GM12878 (cell line): Measurements from ENCODE around the gene MAGI1.

Source experiments
- BCL11A ChIP-seq: IDR thresholded peaks from 2 replicates; pipeline ENCODE4 v1.6.1; 2011; ENCODE audit warnings: low read depth, low read length
- CHD2 ChIP-seq: IDR thresholded peaks from 2 replicates; pipeline ENCODE4 v1.6.1; 2011; ENCODE audit warnings: low read depth, low read length, improper control_type of control experiment, borderline replicate concordance
- HDAC2 ChIP-seq: fragments of 200-600 bp; sonication (generic); IDR thresholded peaks from 2 replicates; pipeline ENCODE4 v1.6.1; 2017
- MYB ChIP-seq: fragments of 150-350 bp; IDR thresholded peaks from 2 replicates; pipeline ENCODE4 v1.6.1; 2014; ENCODE audit warnings: mild to moderate bottlenecking, low read depth, low read length, borderline replicate concordance
- SPI1 ChIP-seq: IDR thresholded peaks from 2 replicates; pipeline ENCODE4 v1.6.1; 2011; ENCODE audit warnings: low read depth, mild to moderate bottlenecking, low read length, moderate library complexity, borderline replicate concordance; ENCODE audit not compliant: insufficient read depth
- SREBF1 ChIP-seq: IDR thresholded peaks from 2 replicates; pipeline ENCODE4 v1.6.1; 2012; ENCODE audit warnings: mild to moderate bottlenecking, low read length
- ZNF217 ChIP-seq: fragments of 450-650 bp; IDR thresholded peaks from 2 replicates; pipeline ENCODE4 v1.6.1; 2017; ENCODE audit warnings: antibody characterized with exemption, mild to moderate bottlenecking
- TF ChIP-seq, protein P1 (sequence below), 3 experiments: IDR thresholded peaks in 2 of 3; conservative IDR thresholded peaks in 1 of 3; 2 replicates each; pipeline ENCODE4 v1.5.1; 2011; ENCODE audit warnings: low read depth in 3 of 3, low read length in 3 of 3, mild to moderate bottlenecking in 3 of 3, control low read depth in 2 of 3, moderate library complexity in 2 of 3, inconsistent platforms in 1 of 3, mixed read lengths in 1 of 3; ENCODE audit not compliant: control insufficient read depth in 2 of 3, insufficient read depth in 1 of 3; ENCODE audit errors: extremely low read depth in 1 of 3
- TF ChIP-seq, protein P2 (sequence below): fragments of 450-650 bp; IDR thresholded peaks from 2 replicates; pipeline ENCODE4 v1.6.1; 2016; ENCODE audit warnings: mild to moderate bottlenecking

DNA sequence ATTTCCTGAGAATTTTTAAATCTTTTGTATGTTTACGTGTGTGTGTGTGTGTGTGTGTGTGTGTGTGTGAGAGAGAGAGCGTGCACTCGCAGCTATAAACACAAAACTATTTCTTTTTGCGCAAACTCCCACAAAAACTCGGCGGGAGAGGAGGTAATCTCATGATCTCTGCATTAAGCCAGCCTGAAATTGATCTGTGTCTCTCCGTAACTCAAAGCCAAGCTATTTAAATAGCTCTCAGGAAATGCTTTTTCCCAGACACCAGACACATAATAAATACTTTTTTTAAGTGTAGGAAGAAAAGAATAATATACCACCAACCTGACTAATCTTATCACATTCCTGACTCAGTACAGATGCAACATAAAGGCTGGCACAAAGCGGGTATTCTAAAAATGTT lies 226.8 kb downstream of the MAGI1 start:
- TF ChIP-seq, protein P1, sequence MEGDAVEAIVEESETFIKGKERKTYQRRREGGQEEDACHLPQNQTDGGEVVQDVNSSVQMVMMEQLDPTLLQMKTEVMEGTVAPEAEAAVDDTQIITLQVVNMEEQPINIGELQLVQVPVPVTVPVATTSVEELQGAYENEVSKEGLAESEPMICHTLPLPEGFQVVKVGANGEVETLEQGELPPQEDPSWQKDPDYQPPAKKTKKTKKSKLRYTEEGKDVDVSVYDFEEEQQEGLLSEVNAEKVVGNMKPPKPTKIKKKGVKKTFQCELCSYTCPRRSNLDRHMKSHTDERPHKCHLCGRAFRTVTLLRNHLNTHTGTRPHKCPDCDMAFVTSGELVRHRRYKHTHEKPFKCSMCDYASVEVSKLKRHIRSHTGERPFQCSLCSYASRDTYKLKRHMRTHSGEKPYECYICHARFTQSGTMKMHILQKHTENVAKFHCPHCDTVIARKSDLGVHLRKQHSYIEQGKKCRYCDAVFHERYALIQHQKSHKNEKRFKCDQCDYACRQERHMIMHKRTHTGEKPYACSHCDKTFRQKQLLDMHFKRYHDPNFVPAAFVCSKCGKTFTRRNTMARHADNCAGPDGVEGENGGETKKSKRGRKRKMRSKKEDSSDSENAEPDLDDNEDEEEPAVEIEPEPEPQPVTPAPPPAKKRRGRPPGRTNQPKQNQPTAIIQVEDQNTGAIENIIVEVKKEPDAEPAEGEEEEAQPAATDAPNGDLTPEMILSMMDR (IDR thresholded peaks at IDR 0.05 in 2 of 3, conservative IDR thresholded peaks at IDR 0.05 in 1 of 3; ENCODE audit: control insufficient read depth in 2 of 3, extremely low read depth in 1 of 3, insufficient read depth in 1 of 3, low read depth in 3 of 3, low read length in 3 of 3) = no peak
- TF ChIP-seq ZNF217 = no peak
- TF ChIP-seq HDAC2 = no peak
- TF ChIP-seq BCL11A = no peak
- TF ChIP-seq, protein P2, sequence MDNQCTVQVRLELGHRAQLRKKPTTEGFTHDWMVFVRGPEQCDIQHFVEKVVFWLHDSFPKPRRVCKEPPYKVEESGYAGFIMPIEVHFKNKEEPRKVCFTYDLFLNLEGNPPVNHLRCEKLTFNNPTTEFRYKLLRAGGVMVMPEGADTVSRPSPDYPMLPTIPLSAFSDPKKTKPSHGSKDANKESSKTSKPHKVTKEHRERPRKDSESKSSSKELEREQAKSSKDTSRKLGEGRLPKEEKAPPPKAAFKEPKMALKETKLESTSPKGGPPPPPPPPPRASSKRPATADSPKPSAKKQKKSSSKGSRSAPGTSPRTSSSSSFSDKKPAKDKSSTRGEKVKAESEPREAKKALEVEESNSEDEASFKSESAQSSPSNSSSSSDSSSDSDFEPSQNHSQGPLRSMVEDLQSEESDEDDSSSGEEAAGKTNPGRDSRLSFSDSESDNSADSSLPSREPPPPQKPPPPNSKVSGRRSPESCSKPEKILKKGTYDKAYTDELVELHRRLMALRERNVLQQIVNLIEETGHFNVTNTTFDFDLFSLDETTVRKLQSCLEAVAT = no peak
- TF ChIP-seq MYB = no peak
- no peak for TF ChIP-seq SREBF1
- TF ChIP-seq CHD2 = no peak
- no peak for TF ChIP-seq SPI1
